ENCODE results near the gene ZBTB20.

The ZBTB20 gene

GRCh38 chr3:115086344-115086743 is 60.7 kb downstream of the ZBTB20 start:
- no peak for DNase-seq

DNA sequence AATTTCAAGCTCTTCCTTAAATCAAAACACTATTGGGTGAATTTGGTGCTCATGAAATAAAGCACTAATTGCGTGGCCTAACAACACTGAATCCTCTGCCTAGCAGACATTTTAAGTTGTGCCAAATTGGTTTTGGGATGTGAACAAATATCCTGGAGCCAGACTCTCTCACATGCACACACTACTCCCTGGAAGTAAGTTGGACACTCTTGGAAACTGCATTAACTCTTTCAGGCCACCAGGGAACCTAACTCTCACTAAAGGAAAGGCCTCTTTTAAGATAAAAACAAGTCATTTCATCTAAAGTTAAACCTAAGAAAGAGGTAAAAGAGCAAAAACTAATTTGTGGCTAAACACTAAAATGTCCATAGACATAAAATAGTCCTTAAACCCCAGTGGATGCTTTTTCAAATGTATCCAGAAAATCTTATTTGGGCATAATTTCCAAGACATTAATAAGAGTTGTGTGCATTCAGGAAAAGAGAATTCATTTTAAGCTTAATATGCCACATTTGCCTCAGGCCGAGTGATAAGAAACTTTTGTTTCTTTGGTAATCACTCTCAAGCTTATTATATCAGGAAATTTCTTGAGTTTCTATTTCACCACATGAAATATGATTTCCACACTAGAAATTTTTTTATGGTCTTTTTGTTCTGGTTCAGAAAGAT is 61.8 kb downstream of the ZBTB20 start:
- DNase-seq: no peak

- DNase-seq: no peak
Observed at GRCh38 chr3:115084686-115085085, 62.4 kb downstream of the ZBTB20 start.

- no peak for DNase-seq
Observed at GRCh38 chr3:115082260-115082659, 64.8 kb downstream of the ZBTB20 start.

DNA sequence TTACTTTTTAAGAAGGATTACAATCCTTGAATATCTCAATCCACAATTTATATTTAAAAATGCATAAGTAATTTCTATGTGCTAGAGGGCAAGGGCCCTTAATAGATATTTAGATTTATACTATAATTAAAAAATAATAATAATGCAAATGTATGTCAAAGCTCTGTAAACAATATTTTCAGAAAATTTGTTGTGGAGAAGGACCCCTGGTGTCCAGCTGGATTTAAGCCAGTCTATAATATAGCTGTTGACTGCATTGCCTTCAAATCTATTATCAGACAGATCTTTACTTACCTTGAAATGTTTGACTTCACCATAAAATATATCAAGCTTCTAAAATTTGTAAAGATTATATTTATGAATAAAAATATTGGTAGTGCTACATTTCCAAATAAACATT is 65.6 kb downstream of the ZBTB20 start:
- no peak for DNase-seq

DNA sequence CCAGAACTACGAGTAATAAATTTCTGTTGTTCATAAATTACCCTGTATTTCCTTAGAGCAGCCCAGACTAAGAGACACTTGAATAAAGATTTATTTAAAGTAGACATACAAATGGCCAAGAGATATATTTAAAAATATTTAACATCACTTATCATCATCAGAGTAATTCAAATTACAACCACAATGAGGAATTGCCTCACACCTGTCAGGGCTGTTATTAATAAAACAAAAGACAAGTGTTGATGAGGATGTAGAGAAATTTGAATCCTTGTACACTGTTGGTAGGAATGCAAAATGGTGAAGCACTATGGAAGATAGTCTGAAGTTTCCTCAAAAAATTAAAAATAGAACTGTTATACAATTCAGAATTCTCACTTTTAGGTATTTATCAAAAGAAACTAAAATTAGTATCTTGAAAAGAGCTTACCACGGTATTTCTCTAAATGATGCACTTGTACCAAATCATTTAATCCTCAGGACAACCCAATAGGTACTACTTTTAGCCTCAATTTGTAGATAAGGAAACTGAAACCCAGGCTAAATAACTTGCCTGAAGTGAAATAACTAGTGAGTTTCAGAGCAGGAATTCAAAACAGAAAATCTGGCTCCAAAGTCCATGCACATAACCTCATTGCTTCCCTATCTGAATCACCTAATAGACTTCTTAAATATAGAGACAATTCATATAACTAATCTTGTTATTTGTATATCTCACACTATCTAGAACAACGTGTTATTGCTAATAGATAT is 69.4 kb downstream of the ZBTB20 start:
- no peak for DNase-seq

- DNase-seq: no peak
Observed at GRCh38 chr3:115074502-115074901, 72.6 kb downstream of the ZBTB20 start.

DNA sequence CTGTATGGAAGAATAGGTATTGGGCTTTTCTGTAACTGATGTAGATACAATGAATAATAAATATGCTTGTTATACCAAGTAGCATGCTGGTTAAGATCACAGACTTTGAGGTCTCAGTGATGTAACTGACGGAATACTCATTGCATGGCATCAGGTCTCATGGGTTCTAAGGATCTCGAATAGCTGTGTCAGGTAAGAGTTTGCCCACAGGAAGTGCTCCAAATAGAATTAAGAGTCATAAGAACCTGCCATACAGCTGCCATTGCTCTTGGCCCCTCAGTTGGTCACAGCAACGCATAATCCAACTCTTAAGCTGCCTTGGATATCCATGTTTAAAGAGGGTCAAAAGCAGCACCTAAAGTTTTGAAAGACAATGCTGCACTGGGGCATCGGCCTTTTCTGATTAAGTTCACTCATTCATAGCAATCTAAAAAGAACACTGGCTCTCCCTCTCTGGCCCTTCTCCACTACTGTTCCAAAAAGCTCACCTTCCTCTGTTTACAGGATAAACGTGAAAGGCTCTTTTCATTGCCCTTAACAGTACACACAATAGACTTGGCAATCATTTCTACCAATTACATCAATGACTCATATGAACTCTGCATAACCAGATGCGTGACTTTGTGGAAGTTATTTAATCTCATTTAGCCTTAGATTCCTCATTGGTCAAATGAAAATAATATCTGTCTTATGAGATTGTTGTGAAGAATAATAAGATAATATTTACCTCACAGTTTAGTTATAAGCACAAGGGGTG is 74.6 kb downstream of the ZBTB20 start:
- DNase-seq: no peak

DNA sequence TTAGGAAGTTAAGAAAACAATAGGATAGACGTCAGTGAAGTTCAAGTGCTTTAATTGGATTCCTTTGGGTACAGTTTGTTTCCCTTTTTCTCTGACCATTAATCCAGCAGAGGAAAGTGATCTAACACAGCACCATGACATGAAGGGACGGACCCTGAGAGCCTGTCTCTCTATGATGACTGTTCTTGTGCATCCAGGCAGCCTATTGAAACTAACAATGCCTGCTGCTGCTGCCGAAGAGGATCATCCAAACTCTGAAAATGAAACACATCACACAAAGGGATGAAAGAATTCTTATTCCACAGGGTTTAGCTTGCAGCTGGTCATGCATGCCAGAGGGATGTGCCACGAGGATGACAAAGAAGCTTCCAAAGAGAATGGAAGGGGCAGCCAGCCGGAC is 75.5 kb downstream of the ZBTB20 start:
- DNase-seq: no peak

DNA sequence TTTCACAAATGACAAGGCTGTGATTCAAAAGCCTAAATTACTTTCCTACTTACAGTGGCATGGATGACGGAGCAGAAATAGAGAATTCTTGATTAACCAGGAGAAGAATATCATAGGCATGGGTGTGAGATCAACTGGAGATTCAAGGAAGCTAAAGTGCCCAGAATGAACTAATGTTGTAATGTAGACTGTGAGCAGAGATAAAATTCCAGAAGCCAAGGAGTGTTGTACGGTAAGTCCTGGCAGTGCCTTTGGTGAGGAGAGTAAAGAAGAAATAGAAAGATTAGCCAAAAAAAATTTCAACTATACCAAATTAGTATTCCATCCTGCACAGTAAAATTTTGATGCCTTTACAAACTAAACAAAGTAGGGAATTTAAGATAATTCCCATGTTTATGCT is 75.9 kb downstream of the ZBTB20 start:
- DNase-seq: no peak

GRCh38 chr3:115068799-115069198 is 78.3 kb downstream of the ZBTB20 start:
- no peak for DNase-seq

DNA sequence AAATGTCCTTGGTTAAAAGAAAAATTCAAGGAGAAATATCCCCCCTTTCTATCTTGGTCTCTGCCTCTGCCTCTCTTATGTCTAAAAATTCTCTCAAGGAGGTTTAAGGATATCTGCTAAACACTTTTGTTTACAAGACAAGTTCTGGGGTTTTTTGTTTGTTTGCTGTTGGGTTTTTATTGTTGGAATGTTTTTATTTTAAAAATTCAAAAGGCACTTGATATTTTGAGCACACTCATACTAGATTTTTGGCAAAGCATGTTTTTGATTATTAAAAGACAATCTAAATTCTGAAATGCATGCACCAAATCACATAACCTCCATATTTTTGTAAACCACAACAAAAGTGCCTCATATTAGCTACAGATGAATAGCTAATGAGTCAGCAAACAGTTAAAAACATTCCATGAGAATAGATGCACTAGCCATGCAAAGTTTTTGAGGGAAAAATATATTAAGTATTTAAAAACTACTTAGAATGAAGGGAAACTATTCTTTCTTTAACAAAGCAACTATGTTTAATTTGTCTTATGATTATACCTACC is 84.6 kb downstream of the ZBTB20 start:
- no peak for DNase-seq

DNA sequence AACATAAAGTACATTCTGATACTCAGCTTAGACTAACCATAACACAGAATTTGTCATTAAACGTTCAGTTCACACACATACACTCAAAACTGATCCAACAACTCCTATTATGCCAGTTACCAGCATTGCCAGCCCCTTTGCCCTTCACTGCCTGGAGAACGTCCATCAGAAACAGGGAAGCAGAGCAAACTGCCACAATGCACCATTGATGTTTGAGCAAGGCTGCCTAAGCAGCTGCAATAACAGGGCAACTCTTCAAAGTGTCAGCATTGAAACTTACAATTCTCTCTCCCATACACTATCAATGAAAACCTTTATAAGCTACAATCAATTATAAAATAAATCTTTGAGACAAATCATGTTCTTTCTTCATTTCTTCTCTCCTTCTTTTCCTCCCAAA is 85.1 kb downstream of the ZBTB20 start:
- DNase-seq: no peak

DNA sequence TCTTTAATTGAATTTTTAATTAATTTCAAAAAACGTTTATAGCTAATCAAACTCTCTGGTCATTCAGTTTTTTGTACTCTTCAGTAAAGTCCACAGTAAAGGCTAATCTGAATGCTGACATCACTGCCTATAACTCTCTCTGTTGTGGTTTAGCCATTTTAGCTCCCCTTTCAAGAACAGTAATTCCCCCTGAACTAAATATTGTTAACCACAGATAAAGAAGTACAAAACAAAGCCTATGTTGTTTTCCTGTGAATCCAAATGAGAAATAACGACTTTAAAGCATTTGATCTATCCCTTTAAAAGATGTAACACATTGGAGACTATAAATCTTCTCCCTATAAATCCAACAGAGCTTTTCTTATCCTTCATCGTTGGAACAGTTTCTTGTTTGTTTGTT is 94.2 kb downstream of the ZBTB20 start:
- no peak for DNase-seq

DNA sequence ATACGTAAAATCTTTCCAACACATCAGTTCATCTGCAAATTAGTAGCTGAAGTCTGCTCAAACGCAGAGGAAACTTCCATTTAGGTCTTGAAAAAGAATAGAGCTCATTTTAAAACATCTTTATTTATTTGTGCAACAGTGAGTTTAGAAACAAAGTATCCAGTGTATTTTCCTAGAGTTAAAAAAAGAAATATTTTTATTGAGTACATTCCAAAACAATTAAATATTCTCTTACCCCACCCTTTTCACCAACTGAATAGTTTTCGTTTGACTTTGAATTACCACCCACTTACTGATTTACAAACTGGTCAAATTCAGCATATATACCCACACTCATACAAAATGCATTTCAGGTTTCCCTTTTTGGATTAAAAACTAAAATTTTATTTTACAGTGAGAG is 104.7 kb downstream of the ZBTB20 start:
- DNase-seq: no peak

DNA sequence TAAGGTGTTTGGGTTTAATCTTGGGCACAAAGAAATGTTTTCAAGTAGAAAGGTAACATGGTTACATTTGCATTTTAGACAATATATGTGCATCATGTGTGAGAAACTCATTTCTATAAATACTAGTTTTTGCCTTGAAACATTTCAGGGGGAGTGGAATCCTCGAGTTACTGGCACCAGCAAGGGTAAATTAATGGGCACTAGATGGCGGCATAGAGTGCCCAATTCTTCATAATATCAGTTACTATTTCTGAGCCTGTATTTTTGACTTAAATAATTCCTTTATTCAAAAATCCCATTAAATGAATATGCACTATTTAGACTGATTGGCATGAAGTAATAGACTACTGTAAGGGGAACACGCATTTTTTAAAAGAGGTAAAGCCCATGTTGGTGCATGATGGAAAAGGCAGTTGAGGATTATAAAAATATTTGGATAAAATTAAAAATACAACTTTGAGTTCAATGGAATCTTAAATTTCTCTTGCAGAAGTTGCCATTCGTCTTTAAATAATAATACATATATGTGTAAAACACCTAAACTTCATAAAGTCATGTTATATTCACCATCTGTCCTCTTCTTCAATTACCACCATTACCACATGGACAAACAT is 106.3 kb downstream of the ZBTB20 start:
- DNase-seq: peak; percentile 53

- DNase-seq: no peak
Observed at GRCh38 chr3:115040246-115040645, 106.8 kb downstream of the ZBTB20 start.

GRCh38 chr3:115038817-115039216 is 108.3 kb downstream of the ZBTB20 start:
- no peak for DNase-seq

DNA sequence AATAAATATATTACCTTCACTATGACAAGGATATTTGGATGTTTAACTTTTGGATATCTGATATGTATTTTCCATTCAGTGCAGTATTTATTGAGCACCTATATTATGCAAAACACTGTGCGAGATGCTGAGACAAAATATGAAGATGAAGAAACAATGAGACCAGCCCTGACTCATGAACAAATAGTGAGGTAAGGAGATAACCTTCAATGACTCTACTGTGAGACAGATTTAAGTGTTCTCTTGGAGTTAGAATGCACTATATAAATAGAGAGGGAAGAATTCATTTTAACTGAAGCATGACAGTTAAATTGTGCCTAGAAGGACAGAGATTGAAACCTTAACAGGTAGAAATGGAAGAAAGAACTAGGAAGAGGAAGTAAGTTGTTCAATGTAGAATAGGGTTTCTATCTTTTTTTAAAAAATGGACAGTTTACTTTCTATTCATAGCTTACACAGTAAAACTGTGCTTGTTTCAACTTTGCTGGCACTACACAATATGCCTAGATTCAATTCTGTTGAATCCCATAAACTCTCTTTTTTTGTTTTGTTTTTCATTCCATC is 124.2 kb downstream of the ZBTB20 start:
- no peak for DNase-seq

DNA sequence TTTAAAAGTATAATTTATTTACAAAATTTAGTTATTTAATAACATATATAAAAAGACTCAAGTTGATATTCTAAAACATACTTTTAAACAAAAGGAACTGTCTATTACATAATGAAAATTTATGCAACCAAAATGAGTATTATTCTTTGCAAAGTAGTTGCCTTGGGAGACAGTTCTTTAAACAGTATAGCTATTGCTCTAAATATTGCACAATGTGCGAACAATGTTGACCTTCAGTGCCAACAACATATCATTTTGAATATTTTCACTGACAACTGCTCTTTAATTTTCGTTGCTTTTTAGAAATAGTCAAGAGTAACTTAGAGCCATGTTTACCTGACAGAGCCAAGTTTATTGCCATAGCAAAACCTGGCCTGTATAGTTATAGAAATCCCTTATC is 124.9 kb downstream of the ZBTB20 start:
- DNase-seq: no peak

- no peak for DNase-seq
Observed at GRCh38 chr3:115021061-115021460, 126.0 kb downstream of the ZBTB20 start.

DNA sequence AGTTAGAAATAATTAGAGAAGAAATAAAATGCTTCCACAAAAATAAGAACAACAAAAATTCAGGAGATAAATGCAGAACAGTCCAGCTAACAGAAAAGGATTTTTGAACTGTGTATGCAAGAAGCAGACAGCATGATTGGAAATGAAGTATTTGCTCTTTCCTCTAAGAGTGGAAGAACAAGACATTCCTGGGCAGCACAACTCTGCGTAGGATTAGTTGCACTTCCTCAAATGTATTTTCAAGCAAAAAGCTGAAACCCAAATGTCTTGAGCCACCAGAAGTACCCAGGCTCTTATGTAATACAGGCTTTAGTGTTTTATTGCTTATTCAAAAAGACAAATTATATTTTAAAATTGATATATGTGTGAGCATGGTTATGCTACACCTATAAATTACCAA is 127.2 kb downstream of the ZBTB20 start:
- DNase-seq: no peak

DNA sequence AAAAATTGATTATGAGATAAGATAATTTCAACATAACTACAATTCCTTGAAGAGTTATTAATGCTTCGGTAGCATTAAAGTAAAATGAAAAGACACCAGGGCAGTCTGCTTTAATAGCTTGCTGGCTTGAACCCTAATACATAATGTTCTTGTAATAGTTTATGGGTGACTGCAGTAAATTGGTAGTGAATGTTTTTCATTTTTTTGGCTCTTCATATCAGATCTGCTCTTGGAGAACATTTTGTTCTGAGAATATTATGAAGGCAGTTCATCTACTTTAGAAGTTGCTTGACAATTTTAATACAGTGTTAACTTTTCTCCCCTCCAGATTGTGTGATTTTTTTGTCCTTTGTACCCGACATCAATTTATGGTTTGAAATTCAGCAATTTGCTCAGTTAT is 128.4 kb downstream of the ZBTB20 start:
- DNase-seq: no peak

All from stimulated activated CD4-positive, alpha-beta T cell treated with anti-CD3 and anti-CD28 coated beads, Interleukin-4, amount 100 ng/mL, for 24 hours (primary cell).